Endothelial cell of umbilical vein (primary cell): Measurements from ENCODE around the gene TAF12. TPM values are rescaled to one million over a fixed set of nuclear protein-coding genes. Genes with fewer than 3 reads are reported as not detected.

Experiments
- BruUV-seq: library from RNA; stranded (reverse); fragments of 400-500 nt; replicated peaks from 2 replicates; lab custom pipeline; 2021; lab: Mats Ljungman, UMichigan
- CTCF ChIA-PET: fragments of 300-600, 350-600 bp; sonication (Branson Sonifier 250); formaldehyde crosslinking; loops from one replicate; lab custom pipeline; 2021; ENCODE audit warnings: antibody characterized with exemption, inconsistent platforms; lab: Charles Lee
- POLR2A ChIA-PET: fragments of 300-600, 350-600 bp; sonication (Branson Sonifier 250); formaldehyde crosslinking; loops from one replicate; lab custom pipeline; 2021; ENCODE audit warnings: antibody characterized with exemption, inconsistent platforms; lab: Charles Lee
- DNase-seq: peaks from one replicate; pipeline ENCODE4 v3.0.0-alpha.2; 2011; ENCODE audit warnings: low read depth, low spot score
- FAIRE-seq: peaks from 2 replicates; lab custom pipeline; 2011; peaks lifted over from hg19 to GRCh38; lab: Jason Lieb, UNC
- H2AFZ ChIP-seq: 2 replicates; pipeline ENCODE4 v1.6.0; 2012; ENCODE audit warnings: low read depth, low read length, control low read depth, inconsistent platforms
- H3K27ac ChIP-seq: 2 replicates; pipeline ENCODE4 v1.5.1; 2011; ENCODE audit warnings: low read depth, mild to moderate bottlenecking, control low read depth, low read length, moderate library complexity; ENCODE audit not compliant: insufficient read depth
- H3K27me3 ChIP-seq, 2 experiments: 2 replicates each; pipeline versions ENCODE4 v1.6.0 to v1.6.1; 2011; ENCODE audit warnings: low read length in 2 of 2, mixed read lengths in 1 of 2; ENCODE audit not compliant: control insufficient read depth in 2 of 2, insufficient read depth in 2 of 2
- H3K36me3 ChIP-seq, 2 experiments: 2 replicates in 1 of 2; 3 replicates in 1 of 2; pipeline ENCODE4 v1.5.1; 2011; ENCODE audit warnings: low read length in 2 of 2, mild to moderate bottlenecking in 1 of 2, moderate library complexity in 1 of 2; ENCODE audit not compliant: control insufficient read depth in 2 of 2, insufficient read depth in 2 of 2; ENCODE audit errors: extremely low read depth in 1 of 2
- H3K4me1 ChIP-seq: 3 replicates; pipeline ENCODE4 v1.5.1; 2011; ENCODE audit warnings: mild to moderate bottlenecking, low read length; ENCODE audit not compliant: control insufficient read depth, insufficient read depth; ENCODE audit errors: extremely low read depth
- H3K4me2 ChIP-seq: 2 replicates; pipeline ENCODE4 v1.6.1; 2011; ENCODE audit warnings: low read length, control low read depth, mixed read lengths; ENCODE audit not compliant: insufficient read depth
- H3K4me3 ChIP-seq, 3 experiments: fragments of 200-600 bp in 1 of 3; sonication (generic), shearing (Covaris generic) in 1 of 3; replicated peaks in 1 of 3; 2 replicates each; pipeline ENCODE4 v1.5.1; 2011 to 2016; ENCODE audit warnings: control low read depth in 3 of 3, low read length in 3 of 3, mild to moderate bottlenecking in 2 of 3, inconsistent platforms in 1 of 3, low read depth in 1 of 3, moderate library complexity in 1 of 3; ENCODE audit not compliant: insufficient read depth in 1 of 3
- H3K79me2 ChIP-seq: 2 replicates; pipeline ENCODE4 v1.6.0; 2012; ENCODE audit warnings: low read length, inconsistent platforms; ENCODE audit not compliant: control insufficient read depth, insufficient read depth
- H3K9ac ChIP-seq: replicated peaks from 2 replicates; pipeline ENCODE3; 2011; ENCODE audit warnings: low read length, control low read depth; ENCODE audit not compliant: insufficient read depth; ENCODE audit errors: extremely low read depth
- H3K9me1 ChIP-seq: replicated peaks from 3 replicates; pipeline ENCODE4 v1.6.0; 2011; ENCODE audit warnings: mild to moderate bottlenecking, low read length; ENCODE audit not compliant: control insufficient read depth, insufficient read depth; ENCODE audit errors: extremely low read depth
- H3K9me3 ChIP-seq: replicated peaks from 2 replicates; pipeline ENCODE4 v1.5.1; 2012; ENCODE audit warnings: low read length, inconsistent platforms; ENCODE audit not compliant: control insufficient read depth, insufficient read depth
- H4K20me1 ChIP-seq: replicated peaks from 2 replicates; pipeline ENCODE3; 2011; ENCODE audit warnings: mild to moderate bottlenecking, low read length; ENCODE audit not compliant: control insufficient read depth, insufficient read depth; ENCODE audit errors: extremely low read depth
- EZH2 ChIP-seq: IDR thresholded peaks from 2 replicates; pipeline ENCODE4 v1.6.1; 2012; ENCODE audit warnings: borderline replicate concordance, low read depth, mild to moderate bottlenecking, moderate library complexity, low read length, inconsistent platforms; ENCODE audit not compliant: severe bottlenecking
- GATA2 ChIP-seq: IDR thresholded peaks from 2 replicates; pipeline ENCODE4 v1.7.0; 2011; ENCODE audit warnings: low read depth, mild to moderate bottlenecking, moderate library complexity, mixed read lengths, low read length; ENCODE audit not compliant: insufficient read length, insufficient read depth
- JUN ChIP-seq: IDR thresholded peaks from 2 replicates; pipeline ENCODE4 v1.6.1; 2011; ENCODE audit warnings: borderline replicate concordance, low read depth; ENCODE audit not compliant: insufficient read length, insufficient read depth
- MYC ChIP-seq: IDR thresholded peaks from one replicate; pipeline ENCODE4 v1.6.1; 2011; ENCODE audit warnings: mild to moderate bottlenecking, low read depth, low read length
- POLR2A ChIP-seq: IDR thresholded peaks from 2 replicates; pipeline ENCODE4 v1.6.1; 2012; ENCODE audit warnings: low read depth, mild to moderate bottlenecking, control low read depth, low read length
- POLR2AphosphoS5 ChIP-seq: IDR thresholded peaks from 2 replicates; pipeline ENCODE4 v1.6.1; 2012; ENCODE audit warnings: low read depth, mild to moderate bottlenecking, control low read depth, low read length, moderate library complexity; ENCODE audit not compliant: insufficient read depth
- dilution Hi-C: fragments of 300-500 bp; cut with MboI; formaldehyde crosslinking; loops from one replicate; pipeline ENCODE4 v1.15.0; 2019; ENCODE audit warnings: low sequenced_read_pairs; ENCODE audit not compliant: extremely low pct_ligation_motif_present
- intact Hi-C: fragments of 100-400 bp; cut with micrococcal nuclease; formaldehyde crosslinking; loops from one replicate; pipeline ENCODE4 v1.10.0; 2022
- polyA plus RNA-seq, 4 experiments: library from polyadenylated mRNA; depleted of rRNA in 3 of 4; stranded (reverse) in 3 of 4; unstranded in 1 of 4; fragments of >200 nt; gene quantifications; 2 replicates each; pipeline versions ENCODE4 v1.2.1 to v1.2.3, GENCODE V29; 2011 to 2012; ENCODE audit warnings: missing spikeins in 1 of 4
- total RNA-seq: library from RNA; stranded (reverse); gene quantifications from 2 replicates; pipeline ENCODE4 v1.2.3, GENCODE V29; 2021
- TF ChIP-seq, protein P1 (sequence below), 2 donors: IDR thresholded peaks; 1 replicate in 1 of 2; 2 replicates in 1 of 2; pipeline ENCODE4 v1.5.1; 2011; ENCODE audit warnings: low read length in 2 of 2, mild to moderate bottlenecking in 2 of 2, moderate library complexity in 2 of 2, control low read depth in 1 of 2, inconsistent platforms in 1 of 2, low read depth in 1 of 2; ENCODE audit not compliant: insufficient read depth in 1 of 2; ENCODE audit errors: extremely low read depth in 1 of 2
- TF ChIP-seq, protein P2 (sequence below): IDR thresholded peaks from 2 replicates; pipeline ENCODE4 v1.6.1; 2011; ENCODE audit not compliant: insufficient read depth, insufficient read length

The TAF12 gene
- total and polyA plus RNA-seq, 2 donors (not counting 3 experiments of a cell fraction or from before 2014, with no cell fraction given) = 17.7 to 18.2 TPM

DNA sequence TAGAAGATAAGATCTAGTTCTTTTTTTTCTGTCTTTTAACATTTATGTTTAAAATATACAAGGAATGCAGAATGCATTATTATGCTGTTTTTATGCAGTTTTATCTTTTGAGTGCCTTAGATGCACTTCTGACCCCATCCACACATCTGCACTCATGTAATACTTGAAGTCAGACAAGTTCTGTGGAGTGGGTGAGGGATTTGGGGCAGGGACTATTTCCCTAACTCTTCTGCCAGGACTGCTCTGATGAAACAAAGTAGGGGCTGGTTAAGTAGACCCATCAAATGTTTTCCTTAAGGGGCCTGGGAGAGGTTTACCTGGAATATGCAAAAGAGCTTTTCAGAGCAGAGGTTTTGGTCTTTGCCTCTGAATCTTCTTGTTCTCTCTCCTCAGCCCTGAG is 78.6 kb downstream of the TAF12 start:
- DNase-seq (no peak), FAIRE-seq (no peak)
- no peak overlapping the region for H2AFZ ChIP-seq
- H3K4me1 ChIP-seq = no peaks in the 10 kb centered on the region
- H3K27me3 ChIP-seq = no peaks in the 10 kb centered on the region
- peaks cover 15 to 30% of the 10 kb centered on the region in 2 experiments for H3K36me3 ChIP-seq
- H3K4me3 ChIP-seq = no peak overlapping the region
- no peaks in the 10 kb centered on the region for H3K9me1 ChIP-seq
- ChIA-PET POLR2A (interaction anchor here (0.5 to 1.0 kb wide), 3 partner anchors 10 to 816 kb away, joined by 3 to 6 read pairs (median 3); partner anchors contain the start of gene RNU11), CTCF (interaction anchor here (1.2 kb wide), 1 partner anchor 24 kb away, joined by 3 read pairs; no protein-coding TSS in a partner anchor)
- TF ChIP-seq POLR2AphosphoS5 (no peak), JUN (no peak), MYC (no peak), GATA2 (no peak)
- TF ChIP-seq, protein P1, sequence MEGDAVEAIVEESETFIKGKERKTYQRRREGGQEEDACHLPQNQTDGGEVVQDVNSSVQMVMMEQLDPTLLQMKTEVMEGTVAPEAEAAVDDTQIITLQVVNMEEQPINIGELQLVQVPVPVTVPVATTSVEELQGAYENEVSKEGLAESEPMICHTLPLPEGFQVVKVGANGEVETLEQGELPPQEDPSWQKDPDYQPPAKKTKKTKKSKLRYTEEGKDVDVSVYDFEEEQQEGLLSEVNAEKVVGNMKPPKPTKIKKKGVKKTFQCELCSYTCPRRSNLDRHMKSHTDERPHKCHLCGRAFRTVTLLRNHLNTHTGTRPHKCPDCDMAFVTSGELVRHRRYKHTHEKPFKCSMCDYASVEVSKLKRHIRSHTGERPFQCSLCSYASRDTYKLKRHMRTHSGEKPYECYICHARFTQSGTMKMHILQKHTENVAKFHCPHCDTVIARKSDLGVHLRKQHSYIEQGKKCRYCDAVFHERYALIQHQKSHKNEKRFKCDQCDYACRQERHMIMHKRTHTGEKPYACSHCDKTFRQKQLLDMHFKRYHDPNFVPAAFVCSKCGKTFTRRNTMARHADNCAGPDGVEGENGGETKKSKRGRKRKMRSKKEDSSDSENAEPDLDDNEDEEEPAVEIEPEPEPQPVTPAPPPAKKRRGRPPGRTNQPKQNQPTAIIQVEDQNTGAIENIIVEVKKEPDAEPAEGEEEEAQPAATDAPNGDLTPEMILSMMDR (IDR thresholded peaks at IDR 0.05; ENCODE audit: extremely low read depth in 1 of 2, insufficient read depth in 1 of 2, low read depth in 1 of 2, low read length in 2 of 2) = no peak
- H4K20me1 ChIP-seq = no peaks in the 10 kb centered on the region
- no TSS peak for BruUV-seq
- no peak overlapping the region for H3K9ac ChIP-seq
- dilution Hi-C loops = no loop called here
- H3K27ac ChIP-seq = no peak overlapping the region
- intact Hi-C loops = no loop called here
- H3K9me3 ChIP-seq = no peaks in the 10 kb centered on the region
- no peak overlapping the region for H3K4me2 ChIP-seq
- H3K79me2 ChIP-seq = no peaks in the 10 kb centered on the region

DNA sequence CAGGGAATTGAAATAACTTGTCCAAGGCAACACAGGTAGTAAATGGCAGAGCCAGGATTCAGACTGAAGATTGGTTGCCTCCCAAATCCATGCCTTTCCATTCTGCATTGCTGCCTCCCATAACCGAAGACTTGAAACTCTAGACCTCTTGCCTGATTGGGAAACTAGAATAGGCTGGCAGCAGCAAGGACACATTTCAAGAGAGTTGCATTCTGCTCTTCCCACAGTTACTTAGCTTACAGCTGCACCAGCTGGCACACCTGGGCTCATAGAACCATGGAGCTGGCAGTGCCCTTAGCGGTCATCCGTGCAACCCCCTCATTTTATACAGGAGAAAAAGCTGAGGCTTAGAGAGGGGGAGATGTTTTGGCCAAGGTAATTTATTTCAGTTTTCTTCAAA is 82.0 kb downstream of the TAF12 start:
- Histone ChIP-seq H4K20me1 (no peaks in the 10 kb centered on the region), H3K27ac (no peak overlapping the region), H3K4me3 (no peak overlapping the region), H3K9me1 (no peaks in the 10 kb centered on the region), H3K36me3 (peaks cover 13 to 23% of the 10 kb centered on the region in 2 experiments), H3K27me3 (no peaks in the 10 kb centered on the region), H3K4me2 (no peak overlapping the region), H3K4me1 (no peaks in the 10 kb centered on the region), H3K9ac (no peak overlapping the region), H3K79me2 (no peaks in the 10 kb centered on the region), H3K9me3 (no peaks in the 10 kb centered on the region), H2AFZ (no peak overlapping the region)
- intact Hi-C loops = no loop called here
- BruUV-seq = no TSS peak
- FAIRE-seq = no peak
- no peak for TF ChIP-seq GATA2
- no peak for TF ChIP-seq JUN
- no peak for TF ChIP-seq POLR2AphosphoS5
- TF ChIP-seq EZH2 = no peak
- TF ChIP-seq, protein P1 (IDR thresholded peaks at IDR 0.05; ENCODE audit: extremely low read depth in 1 of 2, insufficient read depth in 1 of 2, low read depth in 1 of 2, low read length in 2 of 2) = no peak
- TF ChIP-seq, protein P2, sequence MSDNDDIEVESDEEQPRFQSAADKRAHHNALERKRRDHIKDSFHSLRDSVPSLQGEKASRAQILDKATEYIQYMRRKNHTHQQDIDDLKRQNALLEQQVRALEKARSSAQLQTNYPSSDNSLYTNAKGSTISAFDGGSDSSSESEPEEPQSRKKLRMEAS = no peak
- TF ChIP-seq POLR2A = no peak
- POLR2A ChIA-PET = no interaction called here
- CTCF ChIA-PET = interaction anchor here (1.4 kb wide), 1 partner anchor 42 kb away, joined by 5 read pairs; no protein-coding TSS in a partner anchor
- DNase-seq = no peak
- dilution Hi-C loops = no loop called here
